Activated naive CD8-positive, alpha-beta T cell treated with anti-CD3 and anti-CD28 coated beads, Interleukin-2, amount 50 U/mL, for 24 hours (primary cell): ENCODE data around the gene PRRT2.
A peak's percentile ranks its signal among the peaks of the same experiment; 100 is the strongest.

Experiments
- ATAC-seq: fragments of 150-1000 bp; cut with Tn5 transposase; one replicate; pipeline ENCODE4 v1.10.0; 2021
- DNase-seq: peaks from one replicate; pipeline ENCODE4 v3.0.0; 2021
- H3K27ac Mint-ChIP-seq: one replicate; pipeline ENCODE4 v1.8.0; 2021; ENCODE audit warnings: mild to moderate bottlenecking, mixed read lengths
- H3K27me3 Mint-ChIP-seq: one replicate; pipeline ENCODE4 v1.8.0; 2021; ENCODE audit warnings: mixed read lengths
- H3K36me3 Mint-ChIP-seq: one replicate; pipeline ENCODE4 v1.8.0; 2021; ENCODE audit warnings: low read depth, mixed read lengths
- H3K4me1 Mint-ChIP-seq: one replicate; pipeline ENCODE4 v1.8.0; 2021; ENCODE audit warnings: mixed read lengths
- H3K4me3 Mint-ChIP-seq: one replicate; pipeline ENCODE4 v1.8.0; 2021; ENCODE audit warnings: mild to moderate bottlenecking, moderate library complexity, mixed read lengths
- H3K9me3 Mint-ChIP-seq: one replicate; pipeline ENCODE4 v1.8.0; 2021; ENCODE audit warnings: mixed read lengths

Gene PRRT2

GRCh38 chr16:29845656-29846055 lies 33.7 kb downstream of the PRRT2 start:
- DNase-seq (no peak), ATAC-seq (no peak)
- H3K27ac Mint-ChIP-seq: no peak overlapping the region
- H3K4me3 Mint-ChIP-seq: no peak overlapping the region
- H3K36me3 Mint-ChIP-seq: peaks cover 4% of the 10 kb centered on the region
- H3K27me3 Mint-ChIP-seq: no peaks in the 10 kb centered on the region
- no peaks in the 10 kb centered on the region for H3K9me3 Mint-ChIP-seq
- no peaks in the 10 kb centered on the region for H3K4me1 Mint-ChIP-seq

- Mint-ChIP-seq H3K9me3 (no peaks in the 10 kb centered on the region), H3K27me3 (no peaks in the 10 kb centered on the region), H3K4me3 (no peak overlapping the region), H3K27ac (peak overlapping the region; percentile 18), H3K36me3 (peaks cover 4% of the 10 kb centered on the region), H3K4me1 (no peaks in the 10 kb centered on the region)
- DNase-seq (peak; percentile 87), ATAC-seq (peak; percentile 94)
Observed at GRCh38 chr16:29848420-29849297, 36.7 kb downstream of the PRRT2 start.

- Mint-ChIP-seq H3K27me3 (no peaks in the 10 kb centered on the region), H3K36me3 (peaks cover 4% of the 10 kb centered on the region), H3K4me3 (no peak overlapping the region), H3K4me1 (no peaks in the 10 kb centered on the region), H3K27ac (no peak overlapping the region), H3K9me3 (no peaks in the 10 kb centered on the region)
- ATAC-seq (no peak), DNase-seq (no peak)
Observed at GRCh38 chr16:29849505-29849904, 37.5 kb downstream of the PRRT2 start.

GRCh38 chr16:29850998-29851397 lies 39.0 kb downstream of the PRRT2 start:
- H3K9me3 Mint-ChIP-seq: no peaks in the 10 kb centered on the region
- no peak overlapping the region for H3K27ac Mint-ChIP-seq
- no peak overlapping the region for H3K4me3 Mint-ChIP-seq
- H3K27me3 Mint-ChIP-seq: no peaks in the 10 kb centered on the region
- peaks cover 4% of the 10 kb centered on the region for H3K36me3 Mint-ChIP-seq
- no peaks in the 10 kb centered on the region for H3K4me1 Mint-ChIP-seq
- ATAC-seq: no peak
- DNase-seq: no peak

- DNase-seq: no peak
- Mint-ChIP-seq H3K9me3 (no peaks in the 10 kb centered on the region), H3K4me3 (no peak overlapping the region), H3K27ac (no peak overlapping the region), H3K27me3 (no peaks in the 10 kb centered on the region), H3K4me1 (no peaks in the 10 kb centered on the region), H3K36me3 (peaks cover 2% of the 10 kb centered on the region)
- no peak for ATAC-seq
Observed at GRCh38 chr16:29852654-29853053, 40.7 kb downstream of the PRRT2 start.

GRCh38 chr16:29854520-29855100 lies 42.6 kb downstream of the PRRT2 start:
- H3K9me3 Mint-ChIP-seq: no peaks in the 10 kb centered on the region
- no peak overlapping the region for H3K4me3 Mint-ChIP-seq
- no peaks in the 10 kb centered on the region for H3K27me3 Mint-ChIP-seq
- ATAC-seq: no peak
- H3K27ac Mint-ChIP-seq: no peak overlapping the region
- peaks cover 4% of the 10 kb centered on the region for H3K36me3 Mint-ChIP-seq
- no peak for DNase-seq
- peaks cover 3% of the 10 kb centered on the region for H3K4me1 Mint-ChIP-seq

- peaks cover 7% of the 10 kb centered on the region for H3K36me3 Mint-ChIP-seq
- H3K4me1 Mint-ChIP-seq: peaks cover 19% of the 10 kb centered on the region
- H3K27ac Mint-ChIP-seq: no peak overlapping the region
- H3K9me3 Mint-ChIP-seq: no peaks in the 10 kb centered on the region
- ATAC-seq (no peak), DNase-seq (no peak)
- no peaks in the 10 kb centered on the region for H3K27me3 Mint-ChIP-seq
- H3K4me3 Mint-ChIP-seq: no peak overlapping the region
Observed at GRCh38 chr16:29857133-29857760, 45.3 kb downstream of the PRRT2 start.

GRCh38 chr16:29858149-29858849 lies 46.3 kb downstream of the PRRT2 start:
- DNase-seq (no peak), ATAC-seq (no peak)
- peaks cover 19% of the 10 kb centered on the region for H3K4me1 Mint-ChIP-seq
- H3K27ac Mint-ChIP-seq: no peak overlapping the region
- no peak overlapping the region for H3K4me3 Mint-ChIP-seq
- H3K9me3 Mint-ChIP-seq: no peaks in the 10 kb centered on the region
- H3K27me3 Mint-ChIP-seq: no peaks in the 10 kb centered on the region
- peaks cover 7% of the 10 kb centered on the region for H3K36me3 Mint-ChIP-seq

- H3K36me3 Mint-ChIP-seq: peaks cover 7% of the 10 kb centered on the region
- H3K9me3 Mint-ChIP-seq: no peaks in the 10 kb centered on the region
- DNase-seq (no peak), ATAC-seq (no peak)
- H3K27me3 Mint-ChIP-seq: no peaks in the 10 kb centered on the region
- H3K4me1 Mint-ChIP-seq: peaks cover 19% of the 10 kb centered on the region
- H3K4me3 Mint-ChIP-seq: no peak overlapping the region
- no peak overlapping the region for H3K27ac Mint-ChIP-seq
Observed at GRCh38 chr16:29858974-29859373, 47.0 kb downstream of the PRRT2 start.

GRCh38 chr16:29860218-29860617 lies 48.2 kb downstream of the PRRT2 start:
- peaks cover 7% of the 10 kb centered on the region for H3K36me3 Mint-ChIP-seq
- H3K27me3 Mint-ChIP-seq: no peaks in the 10 kb centered on the region

GRCh38 chr16:29862383-29862883 lies 50.4 kb downstream of the PRRT2 start:
- H3K27me3 Mint-ChIP-seq: no peaks in the 10 kb centered on the region
- no peak for ATAC-seq
- peak overlapping the region; percentile 80 for H3K27ac Mint-ChIP-seq
- DNase-seq: no peak
- peaks cover 7% of the 10 kb centered on the region for H3K36me3 Mint-ChIP-seq
- peak overlapping the region; percentile 90 for H3K4me3 Mint-ChIP-seq
- no peaks in the 10 kb centered on the region for H3K9me3 Mint-ChIP-seq
- peaks cover 21% of the 10 kb centered on the region for H3K4me1 Mint-ChIP-seq

More at GRCh38 chr16:29860218-29860617, 48.2 kb downstream of the PRRT2 start:
- no peaks in the 10 kb centered on the region for H3K9me3 Mint-ChIP-seq
- ATAC-seq (no peak), DNase-seq (no peak)
- peak overlapping the region; percentile 90 for H3K4me3 Mint-ChIP-seq
- H3K4me1 Mint-ChIP-seq: peaks cover 21% of the 10 kb centered on the region
- H3K27ac Mint-ChIP-seq: no peak overlapping the region

- no peaks in the 10 kb centered on the region for H3K9me3 Mint-ChIP-seq
- H3K27ac Mint-ChIP-seq: peak within 1 kb of the TSS; percentile 100
- H3K27me3 Mint-ChIP-seq: no peaks in the 10 kb centered on the region
- peaks cover 22% of the 10 kb centered on the region for H3K4me1 Mint-ChIP-seq
- ATAC-seq (peak; percentile 99), DNase-seq (peak; percentile 90)
- peaks cover 7% of the 10 kb centered on the region for H3K36me3 Mint-ChIP-seq
- peak within 1 kb of the TSS; percentile 90 for H3K4me3 Mint-ChIP-seq
Observed at GRCh38 chr16:29862884-29863668, 51.1 kb downstream of the PRRT2 start, which contains the start of gene CDIPT. TSS of gene CDIPT (minus strand) at chr16:29863226. CDS start at chr16:29862857, 369 bp downstream.

- ATAC-seq (no peak), DNase-seq (no peak)
- peak overlapping the region; percentile 100 for H3K27ac Mint-ChIP-seq
- peaks cover 5% of the 10 kb centered on the region for H3K36me3 Mint-ChIP-seq
- H3K27me3 Mint-ChIP-seq: no peaks in the 10 kb centered on the region
- H3K4me1 Mint-ChIP-seq: peaks cover 20% of the 10 kb centered on the region
- H3K9me3 Mint-ChIP-seq: no peaks in the 10 kb centered on the region
- H3K4me3 Mint-ChIP-seq: peak overlapping the region; percentile 90
Observed at GRCh38 chr16:29863669-29863984, 51.6 kb downstream of the PRRT2 start.

GRCh38 chr16:29864205-29864604 lies 52.2 kb downstream of the PRRT2 start:
- H3K27me3 Mint-ChIP-seq: no peaks in the 10 kb centered on the region
- peaks cover 5% of the 10 kb centered on the region for H3K36me3 Mint-ChIP-seq
- no peaks in the 10 kb centered on the region for H3K9me3 Mint-ChIP-seq
- H3K27ac Mint-ChIP-seq: no peak overlapping the region
- H3K4me1 Mint-ChIP-seq: peaks cover 20% of the 10 kb centered on the region
- no peak for DNase-seq
- peak overlapping the region; percentile 36 for H3K4me3 Mint-ChIP-seq
- no peak for ATAC-seq
